Calu3 (cell line): ENCODE measurements around the gene NLE1. TPM values are rescaled to one million over a fixed set of nuclear protein-coding genes. Genes with fewer than 3 reads are reported as not detected.

ENCODE experiments used
- BruUV-seq: library from RNA; stranded (reverse); fragments of 400-500 nt; replicated peaks from 2 replicates; lab custom pipeline; 2021; lab: Mats Ljungman, UMichigan
- CTCF ChIA-PET: fragments of 300-600 bp; sonication (Branson Sonifier 250); formaldehyde crosslinking; loops from one replicate; lab custom pipeline; 2022; ENCODE audit warnings: antibody characterized with exemption; lab: Charles Lee
- DNase-seq: peaks from one replicate; pipeline ENCODE4 v3.0.0; 2022
- H3K27ac Mint-ChIP-seq: one replicate; pipeline ENCODE4 v1.8.0; 2022; ENCODE audit warnings: mixed read lengths; ENCODE audit not compliant: unreplicated experiment
- H3K27me3 Mint-ChIP-seq: one replicate; pipeline ENCODE4 v1.8.0; 2022; ENCODE audit warnings: mixed read lengths; ENCODE audit not compliant: unreplicated experiment
- H3K36me3 Mint-ChIP-seq: one replicate; pipeline ENCODE4 v1.8.0; 2022; ENCODE audit warnings: mild to moderate bottlenecking, moderate library complexity, mixed read lengths; ENCODE audit not compliant: insufficient read depth, unreplicated experiment
- H3K4me1 Mint-ChIP-seq: one replicate; pipeline ENCODE4 v1.8.0; 2022; ENCODE audit warnings: mild to moderate bottlenecking, low read depth, mixed read lengths; ENCODE audit not compliant: unreplicated experiment
- H3K4me3 Mint-ChIP-seq: one replicate; pipeline ENCODE4 v1.8.0; 2022; ENCODE audit warnings: mild to moderate bottlenecking, low read depth, moderate library complexity, mixed read lengths; ENCODE audit not compliant: unreplicated experiment
- H3K9me3 Mint-ChIP-seq: one replicate; pipeline ENCODE4 v1.8.0; 2022; ENCODE audit warnings: low read depth, mixed read lengths; ENCODE audit not compliant: unreplicated experiment
- intact Hi-C: fragments of 100-400 bp; cut with micrococcal nuclease; formaldehyde crosslinking; loops from one replicate; pipeline ENCODE4 v1.10.0; 2022; ENCODE audit not compliant: unreplicated experiment
- total RNA-seq: library from RNA; stranded (reverse); gene quantifications from 2 replicates; pipeline ENCODE4 v1.2.3, GENCODE V29; 2022
- TF ChIP-seq, protein P1 (sequence below): fragments of 200-600 bp; IDR thresholded peaks from one replicate; pipeline ENCODE4 v1.8.0; 2022; ENCODE audit warnings: antibody characterized with exemption; ENCODE audit not compliant: unreplicated experiment

Gene NLE1
- total RNA-seq, 1 experiment from 2014 or later = 30.0 TPM

DNA sequence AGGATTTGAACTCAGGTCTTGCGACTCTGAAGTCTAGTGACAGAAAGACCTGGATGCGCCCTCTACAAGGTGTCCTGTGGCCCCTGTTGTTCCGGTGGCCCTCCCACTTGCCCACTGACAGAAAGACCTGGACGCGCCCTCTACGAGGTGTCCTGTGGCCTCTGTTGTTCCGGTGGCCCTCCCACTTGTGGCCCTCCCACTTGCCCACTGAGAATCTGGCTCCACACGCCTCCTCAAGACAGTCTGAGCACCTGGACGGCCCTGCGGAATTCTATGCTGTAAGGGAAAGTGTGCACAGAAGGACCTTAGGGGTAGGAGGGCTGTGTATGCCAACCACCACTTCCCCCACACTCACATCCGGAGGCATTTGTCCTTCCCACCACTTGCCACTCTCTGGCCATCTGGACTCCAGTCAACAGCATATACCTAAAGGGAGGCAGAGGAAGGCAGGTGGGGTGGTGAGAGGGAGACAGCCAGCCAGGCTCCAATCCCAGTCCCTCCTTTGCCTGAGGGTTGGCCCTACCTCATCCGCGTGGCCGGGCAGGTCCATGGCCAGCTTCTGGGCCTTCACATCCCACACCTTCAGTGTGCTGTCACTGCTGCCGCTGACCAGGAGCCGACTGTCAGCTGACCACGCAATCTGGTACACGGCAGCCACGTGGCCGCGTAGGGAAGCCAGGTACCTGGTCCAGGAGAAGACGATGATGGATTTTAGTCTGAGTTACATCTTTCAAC is 9.1 kb downstream of the NLE1 start:
- Mint-ChIP-seq H3K4me1 (no peaks in the 10 kb centered on the region), H3K27me3 (no peaks in the 10 kb centered on the region), H3K36me3 (peaks cover 51% of the 10 kb centered on the region), H3K27ac (no peak overlapping the region), H3K4me3 (no peak overlapping the region), H3K9me3 (no peaks in the 10 kb centered on the region)
- DNase-seq = no peak
- TF ChIP-seq, protein P1, sequence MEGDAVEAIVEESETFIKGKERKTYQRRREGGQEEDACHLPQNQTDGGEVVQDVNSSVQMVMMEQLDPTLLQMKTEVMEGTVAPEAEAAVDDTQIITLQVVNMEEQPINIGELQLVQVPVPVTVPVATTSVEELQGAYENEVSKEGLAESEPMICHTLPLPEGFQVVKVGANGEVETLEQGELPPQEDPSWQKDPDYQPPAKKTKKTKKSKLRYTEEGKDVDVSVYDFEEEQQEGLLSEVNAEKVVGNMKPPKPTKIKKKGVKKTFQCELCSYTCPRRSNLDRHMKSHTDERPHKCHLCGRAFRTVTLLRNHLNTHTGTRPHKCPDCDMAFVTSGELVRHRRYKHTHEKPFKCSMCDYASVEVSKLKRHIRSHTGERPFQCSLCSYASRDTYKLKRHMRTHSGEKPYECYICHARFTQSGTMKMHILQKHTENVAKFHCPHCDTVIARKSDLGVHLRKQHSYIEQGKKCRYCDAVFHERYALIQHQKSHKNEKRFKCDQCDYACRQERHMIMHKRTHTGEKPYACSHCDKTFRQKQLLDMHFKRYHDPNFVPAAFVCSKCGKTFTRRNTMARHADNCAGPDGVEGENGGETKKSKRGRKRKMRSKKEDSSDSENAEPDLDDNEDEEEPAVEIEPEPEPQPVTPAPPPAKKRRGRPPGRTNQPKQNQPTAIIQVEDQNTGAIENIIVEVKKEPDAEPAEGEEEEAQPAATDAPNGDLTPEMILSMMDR = no peak
- intact Hi-C loops = no loop called here
- BruUV-seq = no TSS peak
- CTCF ChIA-PET = no interaction called here

- CTCF ChIA-PET = no interaction called here
- no peak for DNase-seq
- TF ChIP-seq, protein P1 = no peak
- H3K9me3 Mint-ChIP-seq = no peaks in the 10 kb centered on the region
- intact Hi-C loops = no loop called here
- BruUV-seq = no TSS peak
- H3K27me3 Mint-ChIP-seq = no peaks in the 10 kb centered on the region
- peaks cover 51% of the 10 kb centered on the region for H3K36me3 Mint-ChIP-seq
- H3K4me1 Mint-ChIP-seq = no peaks in the 10 kb centered on the region
- H3K4me3 Mint-ChIP-seq = no peak overlapping the region
- H3K27ac Mint-ChIP-seq = no peak overlapping the region
These were observed 10.0 kb downstream of the NLE1 start for GRCh38 chr17:35132099-35132498.

DNA sequence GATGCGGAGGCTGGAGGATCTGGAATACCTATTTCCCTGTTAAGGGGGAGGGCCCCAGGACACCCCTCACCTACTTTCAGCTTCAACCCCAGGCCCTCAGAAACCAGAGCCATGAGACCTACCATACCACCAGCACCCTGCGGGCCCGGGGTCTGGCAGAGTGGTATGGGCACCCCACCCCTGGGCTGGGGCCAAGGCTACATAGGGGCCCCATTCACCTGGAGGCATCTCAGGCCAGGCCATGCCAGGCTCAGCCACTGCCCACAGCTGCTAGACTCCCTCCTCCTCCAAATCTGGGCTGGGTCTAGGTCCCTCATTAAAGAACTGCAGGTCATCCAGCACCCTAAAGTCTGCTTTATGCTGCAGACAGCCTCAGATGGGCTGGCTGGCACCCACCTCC is 11.7 kb downstream of the NLE1 start:
- peaks cover 44% of the 10 kb centered on the region for H3K36me3 Mint-ChIP-seq

GRCh38 chr17:35129973-35130351 is 12.1 kb downstream of the NLE1 start:
- Mint-ChIP-seq H3K36me3 (peaks cover 40% of the 10 kb centered on the region), H3K27me3 (no peaks in the 10 kb centered on the region), H3K4me3 (no peak overlapping the region), H3K27ac (no peak overlapping the region), H3K4me1 (no peaks in the 10 kb centered on the region), H3K9me3 (no peaks in the 10 kb centered on the region)
- CTCF ChIA-PET = interaction anchor here (0.6 kb wide), 1 partner anchor 134 kb away, joined by 3 read pairs; no protein-coding TSS in a partner anchor
- TF ChIP-seq, protein P1 = no peak
- intact Hi-C loops = no loop called here
- DNase-seq = no peak
- no TSS peak for BruUV-seq

More for the DNA sequence above, 11.7 kb downstream of the NLE1 start:
- H3K27me3 Mint-ChIP-seq = no peaks in the 10 kb centered on the region
- no peaks in the 10 kb centered on the region for H3K4me1 Mint-ChIP-seq
- no peak overlapping the region for H3K27ac Mint-ChIP-seq
- no peak for DNase-seq
- intact Hi-C loops = no loop called here
- no peaks in the 10 kb centered on the region for H3K9me3 Mint-ChIP-seq
- TF ChIP-seq, protein P1 = no peak
- CTCF ChIA-PET = interaction anchor here (0.6 kb wide), 1 partner anchor 135 kb away, joined by 3 read pairs; no protein-coding TSS in a partner anchor
- H3K4me3 Mint-ChIP-seq = no peak overlapping the region
- no TSS peak for BruUV-seq
